PC-3 (cell line): Measurements from ENCODE around the gene SNRPD1. TPM values are rescaled to one million over a fixed set of nuclear protein-coding genes. Genes with fewer than 3 reads are reported as not detected.
"Not testable (repeated sequence)": the region's sequence is repeated elsewhere in the genome, so short reads cannot be mapped to it uniquely, and the experiment has no call there.

ENCODE experiments used
- ATAC-seq: fragments of 200-7000 bp; cut with Tn5 transposase; 2 replicates; pipeline ENCODE4 v1.9.1; 2020; ENCODE audit warnings: mild to moderate bottlenecking, moderate library complexity
- BruUV-seq: library from RNA; stranded (reverse); fragments of 400-500 nt; replicated peaks from 2 replicates; lab custom pipeline; 2021; lab: Mats Ljungman, UMichigan
- CTCF ChIA-PET: fragments of 300-600 bp; sonication (Branson Sonifier 250); formaldehyde crosslinking; loops from one replicate; lab custom pipeline; 2022; ENCODE audit warnings: antibody characterized with exemption; lab: Charles Lee
- POLR2A ChIA-PET: fragments of 300-600 bp; sonication (Branson Sonifier 250); formaldehyde crosslinking; loops from one replicate; lab custom pipeline; 2022; ENCODE audit warnings: antibody characterized with exemption; ENCODE audit not compliant: unreplicated experiment; lab: Charles Lee
- DNase-seq: peaks from one replicate; pipeline ENCODE4 v3.0.0-alpha.2; 2015
- H2AFZ ChIP-seq: fragments of 300-600 bp; sonication (generic); 2 replicates; pipeline ENCODE4 v1.6.0; 2016; ENCODE audit warnings: antibody characterized with exemption, low read length
- H3F3A ChIP-seq: fragments of 300-600 bp; sonication (generic); one replicate; pipeline ENCODE4 v1.6.0; 2017; ENCODE audit warnings: antibody characterized with exemption, low read length, control low read depth, mild to moderate bottlenecking; ENCODE audit not compliant: unreplicated experiment
- H3K27ac ChIP-seq: fragments of 300-600 bp; sonication (generic); 2 replicates; pipeline ENCODE4 v1.5.1; 2016; ENCODE audit warnings: mild to moderate bottlenecking, low read length
- H3K27me3 ChIP-seq: fragments of 300-600 bp; sonication (generic); 2 replicates; pipeline ENCODE4 v1.6.1; 2016; ENCODE audit warnings: low read length, mixed read lengths
- H3K36me3 ChIP-seq: fragments of 300-600 bp; sonication (generic); 2 replicates; pipeline ENCODE4 v1.6.1; 2016; ENCODE audit warnings: low read depth, mixed run types, low read length, mixed read lengths
- H3K4me1 ChIP-seq: fragments of 300-600 bp; sonication (generic); 2 replicates; pipeline ENCODE4 v1.5.1; 2016; ENCODE audit warnings: low read length; ENCODE audit not compliant: insufficient read depth
- H3K4me2 ChIP-seq: fragments of 300-600 bp; sonication (generic); 2 replicates; pipeline ENCODE4 v1.6.0; 2016; ENCODE audit warnings: low read length
- H3K4me3 ChIP-seq: fragments of 300-600 bp; sonication (generic); 2 replicates; pipeline ENCODE4 v1.5.1; 2016; ENCODE audit warnings: mild to moderate bottlenecking, low read length, mixed read lengths
- H3K79me2 ChIP-seq: fragments of 300-600 bp; sonication (generic); 2 replicates; pipeline ENCODE4 v1.6.1; 2017; ENCODE audit warnings: low read length, mixed read lengths
- H3K9ac ChIP-seq: fragments of 300-600 bp; sonication (generic); 2 replicates; pipeline ENCODE4 v1.6.0; 2016; ENCODE audit warnings: mild to moderate bottlenecking, low read length
- H3K9me2 ChIP-seq: fragments of 300-600 bp; sonication (generic); replicated peaks from 2 replicates; pipeline ENCODE4 v1.6.1; 2016; ENCODE audit warnings: mixed run types, low read length, mixed read lengths
- H3K9me3 ChIP-seq: fragments of 300-600 bp; sonication (generic); 2 replicates; pipeline ENCODE4 v1.6.1; 2016; ENCODE audit warnings: low read length, mixed read lengths
- H4K20me1 ChIP-seq: fragments of 300-600 bp; sonication (generic); 2 replicates; pipeline ENCODE4 v1.6.1; 2016; ENCODE audit warnings: low read length, mixed read lengths
- EZH2 ChIP-seq: fragments of 300-600 bp; sonication (generic); IDR thresholded peaks from one replicate; pipeline ENCODE4 v1.6.1; 2017; ENCODE audit warnings: antibody characterized with exemption, mild to moderate bottlenecking, low read length; ENCODE audit not compliant: unreplicated experiment
- EZH2phosphoT487 ChIP-seq: fragments of 300-600 bp; sonication (generic); IDR thresholded peaks from 2 replicates; pipeline ENCODE4 v1.6.1; 2018; ENCODE audit warnings: mild to moderate bottlenecking, antibody characterized with exemption, low read length, borderline replicate concordance
- intact Hi-C: fragments of 100-400 bp; cut with micrococcal nuclease; formaldehyde crosslinking; loops from 2 replicates; pipeline ENCODE4 v1.9.0; 2023
- total RNA-seq: library from RNA; depleted of rRNA; stranded (reverse); fragments of >200 nt; gene quantifications from 2 replicates; pipeline ENCODE4 v1.2.3, GENCODE V29; 2014
- TF ChIP-seq, protein P1 (sequence below): fragments of 300-600 bp; sonication (generic); conservative IDR thresholded peaks from 2 replicates; pipeline ENCODE4 v1.5.1; 2017; ENCODE audit warnings: antibody characterized with exemption, low read depth, mild to moderate bottlenecking, low read length

Gene SNRPD1
- total RNA-seq, 1 experiment from 2014 or later, result 73.2 TPM

DNA sequence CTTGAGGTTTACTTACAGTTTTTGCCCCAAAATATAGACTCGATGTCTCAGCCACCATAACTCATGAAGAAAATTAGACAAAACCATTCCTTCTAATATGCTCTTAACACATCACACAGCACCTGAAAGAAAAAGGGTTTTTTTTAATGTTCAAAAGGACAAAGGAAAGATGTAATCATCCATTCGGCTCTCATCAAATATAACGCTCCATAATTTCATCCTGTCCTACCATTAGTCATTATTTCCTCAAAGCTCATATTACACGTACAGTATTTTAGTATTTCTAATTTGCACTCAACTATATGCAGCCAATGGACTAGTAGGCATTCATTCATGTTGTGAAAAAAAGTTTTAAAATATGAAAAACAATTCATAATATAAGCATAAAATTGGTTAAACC is 36.5 kb upstream of the SNRPD1 start:
- H3K79me2 ChIP-seq, result no peaks in the 10 kb centered on the region
- H2AFZ ChIP-seq, result no peak overlapping the region
- no peaks in the 10 kb centered on the region for H3F3A ChIP-seq
- H3K4me2 ChIP-seq, result no peak overlapping the region
- ChIA-PET CTCF (no interaction called here), POLR2A (no interaction called here)
- no TSS peak for BruUV-seq
- TF ChIP-seq, protein P1, sequence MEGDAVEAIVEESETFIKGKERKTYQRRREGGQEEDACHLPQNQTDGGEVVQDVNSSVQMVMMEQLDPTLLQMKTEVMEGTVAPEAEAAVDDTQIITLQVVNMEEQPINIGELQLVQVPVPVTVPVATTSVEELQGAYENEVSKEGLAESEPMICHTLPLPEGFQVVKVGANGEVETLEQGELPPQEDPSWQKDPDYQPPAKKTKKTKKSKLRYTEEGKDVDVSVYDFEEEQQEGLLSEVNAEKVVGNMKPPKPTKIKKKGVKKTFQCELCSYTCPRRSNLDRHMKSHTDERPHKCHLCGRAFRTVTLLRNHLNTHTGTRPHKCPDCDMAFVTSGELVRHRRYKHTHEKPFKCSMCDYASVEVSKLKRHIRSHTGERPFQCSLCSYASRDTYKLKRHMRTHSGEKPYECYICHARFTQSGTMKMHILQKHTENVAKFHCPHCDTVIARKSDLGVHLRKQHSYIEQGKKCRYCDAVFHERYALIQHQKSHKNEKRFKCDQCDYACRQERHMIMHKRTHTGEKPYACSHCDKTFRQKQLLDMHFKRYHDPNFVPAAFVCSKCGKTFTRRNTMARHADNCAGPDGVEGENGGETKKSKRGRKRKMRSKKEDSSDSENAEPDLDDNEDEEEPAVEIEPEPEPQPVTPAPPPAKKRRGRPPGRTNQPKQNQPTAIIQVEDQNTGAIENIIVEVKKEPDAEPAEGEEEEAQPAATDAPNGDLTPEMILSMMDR, result no peak
- TF ChIP-seq EZH2phosphoT487 (no peak), EZH2 (no peak)
- H3K9me3 ChIP-seq, result no peaks in the 10 kb centered on the region
- no peaks in the 10 kb centered on the region for H3K27me3 ChIP-seq
- H3K4me1 ChIP-seq, result 0 out of 2 replicates have a peak, but pooled peaks cover 4% of the 10 kb centered on the region
- H3K9me2 ChIP-seq, result no peaks in the 10 kb centered on the region
- H3K9ac ChIP-seq, result no peak overlapping the region
- intact Hi-C loops, result no loop called here
- ATAC-seq (peak; percentile 46), DNase-seq (peak; percentile 2)
- H4K20me1 ChIP-seq, result no peaks in the 10 kb centered on the region
- no peak overlapping the region for H3K27ac ChIP-seq
- H3K4me3 ChIP-seq, result no peak overlapping the region
- H3K36me3 ChIP-seq, result peaks cover 31% of the 10 kb centered on the region

DNA sequence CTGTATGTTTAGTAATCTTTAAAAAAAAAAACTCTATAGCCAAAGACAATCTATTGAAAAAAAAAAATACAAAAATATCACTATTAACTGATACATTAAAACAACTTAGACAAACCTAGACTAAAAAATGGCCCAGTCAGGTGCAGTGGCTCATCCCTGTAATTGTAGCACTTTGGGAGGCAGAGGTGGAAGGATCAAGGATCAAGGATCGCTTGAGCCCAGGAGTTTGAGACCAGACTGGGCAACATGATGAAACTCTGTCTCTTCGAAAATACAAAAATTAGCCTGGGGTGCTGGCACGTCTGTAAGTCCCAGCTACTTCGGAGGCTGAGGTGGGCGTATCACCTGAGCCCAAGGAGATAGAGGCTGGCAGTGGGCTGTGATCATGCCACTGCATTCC is 27.7 kb upstream of the SNRPD1 start:
- peaks cover 14% of the 10 kb centered on the region; the same call in 1 of the 2 replicates for H4K20me1 ChIP-seq
- no peak overlapping the region for H3K27ac ChIP-seq
- H3K79me2 ChIP-seq, result peaks cover 62% of the 10 kb centered on the region
- ChIA-PET CTCF (interaction anchor here (0.6 kb wide), 1 partner anchor 16 kb away, joined by 4 read pairs; the partner anchor contains the start of gene ESCO1), POLR2A (no interaction called here)
- H3K4me2 ChIP-seq, result no peak overlapping the region
- no peak overlapping the region for H2AFZ ChIP-seq
- H3K36me3 ChIP-seq, result no peaks in the 10 kb centered on the region; the same call in 1 of the 2 replicates
- BruUV-seq, result no TSS peak
- no peaks in the 10 kb centered on the region for H3K27me3 ChIP-seq
- H3K9ac ChIP-seq, result no peak overlapping the region
- ATAC-seq (no peak), DNase-seq (no peak)
- no peaks in the 10 kb centered on the region for H3K9me3 ChIP-seq
- H3K9me2 ChIP-seq, result no peaks in the 10 kb centered on the region
- H3K4me3 ChIP-seq, result no peak overlapping the region
- no peaks in the 10 kb centered on the region for H3F3A ChIP-seq
- no peaks in the 10 kb centered on the region for H3K4me1 ChIP-seq
- intact Hi-C loops, result loop anchor here (5.0 kb wide), 1 partner anchor 52 kb away; no protein-coding TSS in a partner anchor
- TF ChIP-seq EZH2, result no peak

DNA sequence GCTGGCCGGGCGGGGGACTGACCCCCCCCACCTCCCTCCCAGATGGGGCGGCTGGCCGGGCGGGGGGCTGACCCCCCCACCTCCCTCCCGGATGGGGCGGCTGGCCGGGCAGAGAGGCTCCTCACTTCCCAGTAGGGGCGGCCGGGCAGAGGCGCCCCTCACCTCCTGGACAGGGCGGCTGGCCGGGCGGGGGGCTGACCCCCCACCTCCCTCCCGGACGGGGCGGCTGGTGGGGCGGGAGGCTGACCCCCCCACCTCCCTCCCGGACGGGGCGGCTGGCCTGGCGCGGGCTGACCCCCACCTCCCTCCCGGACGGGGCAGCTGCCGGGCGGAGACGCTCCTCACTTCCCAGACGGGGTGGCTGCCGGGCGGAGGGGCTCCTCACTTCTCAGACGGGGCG is 19.8 kb upstream of the SNRPD1 start:
- H3K4me1 ChIP-seq, ATAC-seq, POLR2A ChIA-PET, BruUV-seq, H3F3A ChIP-seq, H3K27ac ChIP-seq, H3K4me2 ChIP-seq, H3K9ac ChIP-seq, H3K36me3 ChIP-seq, H3K9me3 ChIP-seq, H3K9me2 ChIP-seq, CTCF ChIA-PET, DNase-seq, H3K4me3 ChIP-seq, H4K20me1 ChIP-seq, H2AFZ ChIP-seq, H3K27me3 ChIP-seq: not testable (repeated sequence)
- intact Hi-C loops, result loop anchor here (10.0 kb wide), 1 partner anchor 398 kb away; no protein-coding TSS in a partner anchor
- peaks cover 76% of the 10 kb centered on the region for H3K79me2 ChIP-seq
